Endothelial cell of umbilical vein (primary cell): ENCODE results near the gene THAP3. TPM values are rescaled to one million over a fixed set of nuclear protein-coding genes. Genes with fewer than 3 reads are reported as not detected.

Experiments used
- BruUV-seq: library from RNA; stranded (reverse); fragments of 400-500 nt; replicated peaks from 2 replicates; lab custom pipeline; 2021; lab: Mats Ljungman, UMichigan
- CTCF ChIA-PET: fragments of 300-600, 350-600 bp; sonication (Branson Sonifier 250); formaldehyde crosslinking; loops from one replicate; lab custom pipeline; 2021; ENCODE audit warnings: antibody characterized with exemption, inconsistent platforms; lab: Charles Lee
- POLR2A ChIA-PET: fragments of 300-600, 350-600 bp; sonication (Branson Sonifier 250); formaldehyde crosslinking; loops from one replicate; lab custom pipeline; 2021; ENCODE audit warnings: antibody characterized with exemption, inconsistent platforms; lab: Charles Lee
- DNase-seq: peaks from one replicate; pipeline ENCODE4 v3.0.0-alpha.2; 2011; ENCODE audit warnings: low read depth, low spot score
- FAIRE-seq: peaks from 2 replicates; lab custom pipeline; 2011; peaks lifted over from hg19 to GRCh38; lab: Jason Lieb, UNC
- H2AFZ ChIP-seq: 2 replicates; pipeline ENCODE4 v1.6.0; 2012; ENCODE audit warnings: low read depth, low read length, control low read depth, inconsistent platforms
- H3K27ac ChIP-seq: 2 replicates; pipeline ENCODE4 v1.5.1; 2011; ENCODE audit warnings: low read depth, mild to moderate bottlenecking, control low read depth, low read length, moderate library complexity; ENCODE audit not compliant: insufficient read depth
- H3K27me3 ChIP-seq, 2 experiments: 2 replicates each; pipeline versions ENCODE4 v1.6.0 to v1.6.1; 2011; ENCODE audit warnings: low read length in 2 of 2, mixed read lengths in 1 of 2; ENCODE audit not compliant: control insufficient read depth in 2 of 2, insufficient read depth in 2 of 2
- H3K36me3 ChIP-seq, 2 experiments: 2 replicates in 1 of 2; 3 replicates in 1 of 2; pipeline ENCODE4 v1.5.1; 2011; ENCODE audit warnings: low read length in 2 of 2, mild to moderate bottlenecking in 1 of 2, moderate library complexity in 1 of 2; ENCODE audit not compliant: control insufficient read depth in 2 of 2, insufficient read depth in 2 of 2; ENCODE audit errors: extremely low read depth in 1 of 2
- H3K4me1 ChIP-seq: 3 replicates; pipeline ENCODE4 v1.5.1; 2011; ENCODE audit warnings: mild to moderate bottlenecking, low read length; ENCODE audit not compliant: control insufficient read depth, insufficient read depth; ENCODE audit errors: extremely low read depth
- H3K4me2 ChIP-seq: 2 replicates; pipeline ENCODE4 v1.6.1; 2011; ENCODE audit warnings: low read length, control low read depth, mixed read lengths; ENCODE audit not compliant: insufficient read depth
- H3K4me3 ChIP-seq, 3 experiments: fragments of 200-600 bp in 1 of 3; sonication (generic), shearing (Covaris generic) in 1 of 3; replicated peaks in 1 of 3; 2 replicates each; pipeline ENCODE4 v1.5.1; 2011 to 2016; ENCODE audit warnings: control low read depth in 3 of 3, low read length in 3 of 3, mild to moderate bottlenecking in 2 of 3, inconsistent platforms in 1 of 3, low read depth in 1 of 3, moderate library complexity in 1 of 3; ENCODE audit not compliant: insufficient read depth in 1 of 3
- H3K79me2 ChIP-seq: 2 replicates; pipeline ENCODE4 v1.6.0; 2012; ENCODE audit warnings: low read length, inconsistent platforms; ENCODE audit not compliant: control insufficient read depth, insufficient read depth
- H3K9ac ChIP-seq: replicated peaks from 2 replicates; pipeline ENCODE3; 2011; ENCODE audit warnings: low read length, control low read depth; ENCODE audit not compliant: insufficient read depth; ENCODE audit errors: extremely low read depth
- H3K9me1 ChIP-seq: replicated peaks from 3 replicates; pipeline ENCODE4 v1.6.0; 2011; ENCODE audit warnings: mild to moderate bottlenecking, low read length; ENCODE audit not compliant: control insufficient read depth, insufficient read depth; ENCODE audit errors: extremely low read depth
- H3K9me3 ChIP-seq: replicated peaks from 2 replicates; pipeline ENCODE4 v1.5.1; 2012; ENCODE audit warnings: low read length, inconsistent platforms; ENCODE audit not compliant: control insufficient read depth, insufficient read depth
- H4K20me1 ChIP-seq: replicated peaks from 2 replicates; pipeline ENCODE3; 2011; ENCODE audit warnings: mild to moderate bottlenecking, low read length; ENCODE audit not compliant: control insufficient read depth, insufficient read depth; ENCODE audit errors: extremely low read depth
- EZH2 ChIP-seq: IDR thresholded peaks from 2 replicates; pipeline ENCODE4 v1.6.1; 2012; ENCODE audit warnings: borderline replicate concordance, low read depth, mild to moderate bottlenecking, moderate library complexity, low read length, inconsistent platforms; ENCODE audit not compliant: severe bottlenecking
- FOS ChIP-seq: IDR thresholded peaks from 2 replicates; pipeline ENCODE4 v1.6.1; 2011; ENCODE audit warnings: mild to moderate bottlenecking, low read length, moderate library complexity, borderline replicate concordance; ENCODE audit not compliant: insufficient read depth
- GATA2 ChIP-seq: IDR thresholded peaks from 2 replicates; pipeline ENCODE4 v1.7.0; 2011; ENCODE audit warnings: low read depth, mild to moderate bottlenecking, moderate library complexity, mixed read lengths, low read length; ENCODE audit not compliant: insufficient read length, insufficient read depth
- JUN ChIP-seq: IDR thresholded peaks from 2 replicates; pipeline ENCODE4 v1.6.1; 2011; ENCODE audit warnings: borderline replicate concordance, low read depth; ENCODE audit not compliant: insufficient read length, insufficient read depth
- POLR2A ChIP-seq: IDR thresholded peaks from 2 replicates; pipeline ENCODE4 v1.6.1; 2012; ENCODE audit warnings: low read depth, mild to moderate bottlenecking, control low read depth, low read length
- POLR2AphosphoS5 ChIP-seq: IDR thresholded peaks from 2 replicates; pipeline ENCODE4 v1.6.1; 2012; ENCODE audit warnings: low read depth, mild to moderate bottlenecking, control low read depth, low read length, moderate library complexity; ENCODE audit not compliant: insufficient read depth
- dilution Hi-C: fragments of 300-500 bp; cut with MboI; formaldehyde crosslinking; loops from one replicate; pipeline ENCODE4 v1.15.0; 2019; ENCODE audit warnings: low sequenced_read_pairs; ENCODE audit not compliant: extremely low pct_ligation_motif_present
- intact Hi-C: fragments of 100-400 bp; cut with micrococcal nuclease; formaldehyde crosslinking; loops from one replicate; pipeline ENCODE4 v1.10.0; 2022
- polyA plus RNA-seq, 4 experiments: library from polyadenylated mRNA; depleted of rRNA in 3 of 4; stranded (reverse) in 3 of 4; unstranded in 1 of 4; fragments of >200 nt; gene quantifications; 2 replicates each; pipeline versions ENCODE4 v1.2.1 to v1.2.3, GENCODE V29; 2011 to 2012; ENCODE audit warnings: missing spikeins in 1 of 4
- total RNA-seq: library from RNA; stranded (reverse); gene quantifications from 2 replicates; pipeline ENCODE4 v1.2.3, GENCODE V29; 2021
- TF ChIP-seq, protein P1 (sequence below), 2 donors: IDR thresholded peaks; 1 replicate in 1 of 2; 2 replicates in 1 of 2; pipeline ENCODE4 v1.5.1; 2011; ENCODE audit warnings: low read length in 2 of 2, mild to moderate bottlenecking in 2 of 2, moderate library complexity in 2 of 2, control low read depth in 1 of 2, inconsistent platforms in 1 of 2, low read depth in 1 of 2; ENCODE audit not compliant: insufficient read depth in 1 of 2; ENCODE audit errors: extremely low read depth in 1 of 2

The THAP3 gene
- total and polyA plus RNA-seq, 2 donors (not counting 3 experiments of a cell fraction or from before 2014, with no cell fraction given): 11.3 to 16.7 TPM

DNA sequence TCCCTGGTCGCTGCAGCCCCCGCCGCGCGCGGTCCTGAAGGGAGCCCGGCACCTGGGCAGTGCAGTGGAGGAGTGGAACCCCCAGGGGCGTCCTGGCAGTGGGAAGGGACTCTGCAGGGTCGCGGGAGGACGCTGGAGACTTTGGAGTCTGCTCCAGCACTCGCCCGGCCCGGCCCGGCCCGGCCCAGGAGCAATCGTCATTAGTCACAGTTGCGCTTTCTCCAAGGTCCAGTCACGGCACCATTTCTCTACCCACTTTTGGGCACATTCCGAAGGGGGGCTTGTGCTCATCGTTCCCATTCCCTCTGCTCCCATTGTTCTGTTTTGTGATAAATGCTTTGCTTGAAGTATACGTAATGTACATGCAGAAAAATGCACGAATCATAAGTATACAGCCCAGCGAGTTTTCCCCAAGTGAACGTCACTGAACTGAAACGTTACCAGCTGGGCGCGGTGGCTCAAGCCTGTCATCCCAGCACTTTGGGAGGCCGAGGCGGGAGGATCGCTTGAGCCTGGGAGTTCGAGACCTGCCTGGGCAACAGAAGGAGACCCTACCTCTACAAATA is 999 bp downstream of the THAP3 start:
- H3K36me3 ChIP-seq: peaks cover 11 to 25% of the 10 kb centered on the region in 2 experiments
- H4K20me1 ChIP-seq: no peaks in the 10 kb centered on the region
- H3K79me2 ChIP-seq: peaks cover 21% of the 10 kb centered on the region
- H3K4me1 ChIP-seq: peaks cover 4% of the 10 kb centered on the region
- CTCF ChIA-PET: interaction anchor here (0.7 to 1.6 kb wide), 3 partner anchors 12 to 25 kb away, joined by 3 to 4 read pairs (median 3); no protein-coding TSS in a partner anchor
- H3K9ac ChIP-seq: peak overlapping the region; percentile 47
- peak overlapping the region; percentile 54 to 72 (median 58) for H3K4me3 ChIP-seq
- POLR2A ChIA-PET: interaction anchor here (0.7 kb wide), 1 partner anchor 10 kb away, joined by 3 read pairs; no protein-coding TSS in a partner anchor
- dilution Hi-C loops (no loop called here), intact Hi-C loops (loop anchor here (1.0 to 5.0 kb wide), 5 partner anchors 12 to 138 kb away; partner anchors contain the start of genes NOL9, PHF13 and ZBTB48)
- peak overlapping the region; percentile 11 for H2AFZ ChIP-seq
- TF ChIP-seq FOS (no peak), JUN (no peak), EZH2 (no peak), GATA2 (no peak), POLR2A (no peak), POLR2AphosphoS5 (no peak)
- TF ChIP-seq, protein P1, sequence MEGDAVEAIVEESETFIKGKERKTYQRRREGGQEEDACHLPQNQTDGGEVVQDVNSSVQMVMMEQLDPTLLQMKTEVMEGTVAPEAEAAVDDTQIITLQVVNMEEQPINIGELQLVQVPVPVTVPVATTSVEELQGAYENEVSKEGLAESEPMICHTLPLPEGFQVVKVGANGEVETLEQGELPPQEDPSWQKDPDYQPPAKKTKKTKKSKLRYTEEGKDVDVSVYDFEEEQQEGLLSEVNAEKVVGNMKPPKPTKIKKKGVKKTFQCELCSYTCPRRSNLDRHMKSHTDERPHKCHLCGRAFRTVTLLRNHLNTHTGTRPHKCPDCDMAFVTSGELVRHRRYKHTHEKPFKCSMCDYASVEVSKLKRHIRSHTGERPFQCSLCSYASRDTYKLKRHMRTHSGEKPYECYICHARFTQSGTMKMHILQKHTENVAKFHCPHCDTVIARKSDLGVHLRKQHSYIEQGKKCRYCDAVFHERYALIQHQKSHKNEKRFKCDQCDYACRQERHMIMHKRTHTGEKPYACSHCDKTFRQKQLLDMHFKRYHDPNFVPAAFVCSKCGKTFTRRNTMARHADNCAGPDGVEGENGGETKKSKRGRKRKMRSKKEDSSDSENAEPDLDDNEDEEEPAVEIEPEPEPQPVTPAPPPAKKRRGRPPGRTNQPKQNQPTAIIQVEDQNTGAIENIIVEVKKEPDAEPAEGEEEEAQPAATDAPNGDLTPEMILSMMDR (IDR thresholded peaks at IDR 0.05; ENCODE audit: extremely low read depth in 1 of 2, insufficient read depth in 1 of 2, low read depth in 1 of 2, low read length in 2 of 2): no peak
- DNase-seq (peak; percentile 51), FAIRE-seq (peak; percentile 72)
- H3K27me3 ChIP-seq: no peaks in the 10 kb centered on the region
- H3K9me3 ChIP-seq: no peaks in the 10 kb centered on the region
- peak overlapping the region; percentile 4 for H3K27ac ChIP-seq
- BruUV-seq: no TSS peak
- peak overlapping the region; percentile 33 for H3K4me2 ChIP-seq
- no peaks in the 10 kb centered on the region for H3K9me1 ChIP-seq
